Transverse colon (tissue), 3 donors: ENCODE measurements around the gene KLF5.
A peak's percentile ranks its signal among the peaks of the same experiment; 100 is the strongest.

Experiments
- POLR2A ChIP-seq: fragments of 450-650 bp; IDR thresholded peaks from one replicate; pipeline ENCODE4 v1.6.1; 2016; ENCODE audit warnings: antibody characterized with exemption, mild to moderate bottlenecking, moderate library complexity
- TF ChIP-seq, protein P1 (sequence below), 5 experiments: fragments of 200-600 bp in 3 of 5; fragments of 450-650 bp in 2 of 5; sonication (generic) in 3 of 5; IDR thresholded peaks; 1 replicate in 2 of 5; 2 replicates in 3 of 5; pipeline ENCODE4 v1.5.1; 2016 to 2017; ENCODE audit warnings: antibody characterized with exemption in 5 of 5, inconsistent platforms in 3 of 5, mild to moderate bottlenecking in 2 of 5, moderate library complexity in 1 of 5

- peak; percentile 100 for TF ChIP-seq POLR2A
- TF ChIP-seq, protein P1, sequence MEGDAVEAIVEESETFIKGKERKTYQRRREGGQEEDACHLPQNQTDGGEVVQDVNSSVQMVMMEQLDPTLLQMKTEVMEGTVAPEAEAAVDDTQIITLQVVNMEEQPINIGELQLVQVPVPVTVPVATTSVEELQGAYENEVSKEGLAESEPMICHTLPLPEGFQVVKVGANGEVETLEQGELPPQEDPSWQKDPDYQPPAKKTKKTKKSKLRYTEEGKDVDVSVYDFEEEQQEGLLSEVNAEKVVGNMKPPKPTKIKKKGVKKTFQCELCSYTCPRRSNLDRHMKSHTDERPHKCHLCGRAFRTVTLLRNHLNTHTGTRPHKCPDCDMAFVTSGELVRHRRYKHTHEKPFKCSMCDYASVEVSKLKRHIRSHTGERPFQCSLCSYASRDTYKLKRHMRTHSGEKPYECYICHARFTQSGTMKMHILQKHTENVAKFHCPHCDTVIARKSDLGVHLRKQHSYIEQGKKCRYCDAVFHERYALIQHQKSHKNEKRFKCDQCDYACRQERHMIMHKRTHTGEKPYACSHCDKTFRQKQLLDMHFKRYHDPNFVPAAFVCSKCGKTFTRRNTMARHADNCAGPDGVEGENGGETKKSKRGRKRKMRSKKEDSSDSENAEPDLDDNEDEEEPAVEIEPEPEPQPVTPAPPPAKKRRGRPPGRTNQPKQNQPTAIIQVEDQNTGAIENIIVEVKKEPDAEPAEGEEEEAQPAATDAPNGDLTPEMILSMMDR (IDR thresholded peaks at IDR 0.05) = no peak
Observed at GRCh38 chr13:73058736-73059459, at the start of gene KLF5.
